GM21576 (cell line): Measurements from ENCODE around the gene NCKAP5.
A peak's percentile ranks its signal among the peaks of the same experiment; 100 is the strongest.

Experiments
- ATAC-seq: cut with Tn5 transposase; IDR thresholded peaks from one replicate; pipeline ENCODE4 v1.9.1; 2021; ENCODE audit warnings: mild to moderate bottlenecking, moderate library complexity; ENCODE audit not compliant: unreplicated experiment

Gene NCKAP5

DNA sequence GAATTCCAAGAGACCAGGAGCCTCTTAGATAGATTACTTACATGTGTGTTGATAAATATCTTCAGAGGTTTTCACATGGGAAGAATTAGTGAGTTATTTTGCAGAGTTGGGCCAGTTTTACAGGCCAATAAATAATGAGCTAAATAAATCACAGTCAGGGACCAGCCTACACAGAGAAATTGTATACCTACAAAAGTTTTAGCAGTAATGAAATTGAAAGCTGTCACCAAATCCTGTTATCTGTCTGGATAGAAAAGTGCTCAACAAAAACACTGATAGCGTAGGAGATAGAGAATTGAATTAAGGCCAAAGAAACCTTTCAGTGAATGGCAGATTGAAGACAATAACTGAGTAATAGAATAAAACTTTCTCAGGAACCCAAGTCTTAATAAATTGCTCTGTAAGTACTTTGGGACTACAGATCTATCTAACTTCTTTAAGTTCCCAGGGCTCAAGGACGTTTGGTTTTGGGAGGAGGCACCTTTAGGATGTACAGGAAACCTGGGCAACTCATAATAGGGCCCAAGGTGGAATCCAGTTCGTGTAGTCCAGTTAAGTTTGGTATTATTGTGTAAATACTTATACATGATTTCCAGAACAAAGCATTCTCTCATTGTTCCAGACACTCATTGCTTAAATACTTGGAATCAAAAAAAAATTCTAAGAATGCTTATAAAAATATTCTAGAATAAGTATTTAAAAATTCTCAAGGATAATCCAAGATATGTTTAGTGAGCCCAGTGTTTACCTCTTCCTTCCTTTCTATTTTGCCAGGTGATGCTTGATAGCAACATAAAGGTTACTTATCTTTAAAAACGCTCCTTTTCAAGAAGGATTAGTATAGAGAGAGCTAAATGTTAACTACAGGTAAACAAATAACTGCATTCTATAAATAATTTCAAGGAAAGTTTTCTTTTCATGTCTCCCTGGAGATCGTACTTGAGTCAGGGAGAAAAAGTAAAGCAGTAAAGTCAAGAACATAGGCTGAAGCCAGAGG is 134.5 kb downstream of the NCKAP5 start:
- no peak for ATAC-seq

DNA sequence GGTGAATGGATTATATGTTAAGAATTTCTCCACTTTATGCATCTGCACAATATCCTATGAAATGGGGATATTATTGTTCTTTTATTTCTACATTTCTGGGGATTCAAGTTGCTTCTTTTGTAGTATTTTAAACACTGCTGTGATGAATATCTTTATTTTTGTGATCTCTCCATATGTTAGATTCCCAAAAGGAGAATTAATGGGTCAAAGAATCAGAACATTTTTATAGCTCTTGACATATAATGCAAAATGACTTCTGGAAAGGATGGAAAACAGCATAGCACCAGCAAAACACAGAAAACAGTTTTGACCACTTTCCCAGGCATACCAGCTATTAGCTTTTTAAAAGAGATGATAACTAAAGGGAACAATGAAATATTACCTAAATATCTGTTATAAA is 135.5 kb downstream of the NCKAP5 start:
- ATAC-seq, result no peak

DNA sequence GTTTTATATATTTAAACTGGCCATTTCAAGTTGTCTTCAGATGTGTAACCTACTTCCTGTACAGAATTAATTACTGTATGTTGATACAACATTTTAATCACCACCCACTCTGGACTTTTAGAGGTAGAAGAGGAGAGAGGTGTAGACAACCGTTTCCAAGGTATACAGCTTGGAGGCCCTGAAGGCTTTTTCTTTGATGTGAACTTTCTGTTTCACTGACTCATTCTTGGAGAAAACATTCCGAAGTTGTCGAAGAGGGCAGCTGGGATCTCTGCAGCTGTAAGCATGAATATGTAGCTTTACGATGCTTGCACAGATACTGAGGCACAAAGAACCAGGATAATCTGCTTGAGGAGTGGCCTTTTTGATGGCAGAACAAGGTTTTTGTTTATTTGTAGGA is 137.0 kb downstream of the NCKAP5 start:
- ATAC-seq, result no peak

DNA sequence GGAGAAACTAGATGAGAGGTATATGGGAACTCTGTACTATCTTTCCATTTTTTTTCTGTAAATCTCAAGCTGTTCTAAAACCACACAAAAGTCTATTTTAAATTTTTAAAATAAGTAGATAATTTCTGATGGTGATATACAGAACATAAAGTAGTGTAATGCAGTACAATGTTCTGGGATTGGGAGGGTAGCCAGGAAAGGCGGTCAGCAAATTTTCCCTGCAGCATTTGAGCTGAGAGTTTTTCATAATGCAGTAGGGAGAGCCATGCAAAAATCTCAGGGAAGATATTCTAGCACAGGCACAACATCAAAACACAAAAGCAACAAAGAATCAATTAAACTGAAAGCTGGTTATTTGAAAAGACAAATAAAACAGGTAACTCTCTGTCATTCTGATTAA is 141.5 kb downstream of the NCKAP5 start:
- no peak for ATAC-seq

DNA sequence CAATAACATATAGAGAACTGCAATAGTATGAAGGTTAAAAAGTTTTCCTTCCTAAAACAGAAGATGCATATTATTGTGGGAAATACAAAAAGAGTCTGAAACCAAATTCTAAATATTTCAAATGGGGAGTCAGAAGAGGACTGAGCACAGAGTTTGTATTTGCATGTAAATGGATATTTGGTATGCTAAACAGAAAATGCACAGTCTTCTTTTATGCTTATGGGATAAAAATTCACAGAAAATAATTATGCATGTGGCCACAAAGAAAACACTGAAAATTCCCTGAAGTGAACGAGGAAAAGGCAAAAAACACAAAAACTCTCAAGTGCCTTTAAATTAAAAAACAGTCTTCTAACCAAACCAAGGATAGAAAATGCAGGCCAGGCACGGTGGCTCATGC is 142.7 kb downstream of the NCKAP5 start:
- ATAC-seq, result no peak

DNA sequence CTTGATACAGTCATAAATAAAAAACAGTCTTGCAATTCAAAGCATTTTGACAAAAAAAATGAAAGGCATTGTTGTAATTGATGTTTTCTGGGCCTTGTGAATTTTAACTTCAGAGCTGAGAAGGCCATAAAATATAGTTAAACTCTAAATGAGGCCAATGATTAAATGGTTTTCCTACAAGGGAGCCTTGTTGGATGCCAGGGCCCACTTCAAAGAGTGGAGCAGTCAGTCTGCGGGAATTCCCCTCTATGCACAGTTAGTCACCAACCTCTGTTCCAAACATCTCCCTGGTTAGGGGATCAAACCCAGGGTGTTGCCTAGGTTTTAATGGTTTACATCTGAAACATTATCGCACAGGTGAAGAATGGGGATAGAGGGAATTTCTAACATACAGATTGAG is 143.4 kb downstream of the NCKAP5 start:
- ATAC-seq, result no peak

DNA sequence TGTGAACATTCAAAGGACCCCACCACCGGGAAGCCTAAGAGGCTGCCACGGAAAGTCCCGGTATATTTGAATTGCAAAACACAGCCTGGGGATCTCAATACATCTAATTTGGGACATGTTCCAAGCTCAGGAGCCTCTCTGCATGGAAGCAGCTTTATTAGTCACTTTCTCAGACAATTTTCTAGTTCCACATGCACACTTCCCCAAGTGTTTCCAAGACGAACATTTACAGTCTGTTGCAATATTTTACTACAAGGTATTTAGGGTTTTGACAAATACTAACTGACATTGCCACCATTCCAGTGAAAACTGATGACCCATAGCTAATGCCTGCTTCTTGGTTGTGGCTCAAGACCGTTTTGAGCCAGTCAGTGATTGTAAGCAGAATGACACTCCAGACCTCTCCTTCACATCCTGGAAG is 145.3 kb downstream of the NCKAP5 start:
- ATAC-seq, result no peak

DNA sequence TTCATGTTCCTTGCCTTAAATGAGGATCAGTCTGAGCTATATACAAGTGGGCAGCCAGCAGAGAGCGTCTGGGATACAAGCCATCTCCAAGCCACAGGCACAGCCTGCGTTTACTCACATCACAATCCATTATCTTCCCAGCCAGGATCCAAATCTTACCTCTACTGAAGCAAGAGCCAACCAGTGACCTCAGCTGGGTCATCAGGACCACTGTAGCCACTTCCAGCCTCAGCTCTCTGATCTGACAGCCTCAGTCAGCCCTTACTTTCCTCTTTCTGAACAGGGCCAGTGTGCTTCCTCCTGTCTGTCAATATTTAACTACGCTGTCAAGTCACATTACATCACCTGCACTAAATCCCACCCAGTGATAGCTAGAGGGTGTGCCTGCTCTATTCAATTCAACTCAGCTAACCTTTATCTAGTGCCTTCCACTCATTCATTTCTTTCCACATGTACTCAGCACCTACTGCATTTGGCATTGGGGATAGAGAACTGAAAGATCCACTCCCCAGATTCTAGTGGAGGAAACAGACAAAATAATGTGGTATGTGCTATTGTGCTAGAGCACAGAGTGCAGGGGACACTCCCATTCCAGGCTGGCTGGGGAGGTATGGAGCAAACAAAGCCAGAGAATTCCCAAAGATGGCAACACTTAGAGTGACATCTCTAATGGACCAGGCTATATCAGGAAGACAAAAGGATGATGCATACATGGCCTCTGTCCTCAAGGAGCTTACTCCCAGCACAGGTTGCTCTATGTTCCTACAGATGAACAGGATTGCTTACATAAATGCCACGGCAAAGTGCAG is 146.5 kb downstream of the NCKAP5 start:
- ATAC-seq, result peak; percentile 77

DNA sequence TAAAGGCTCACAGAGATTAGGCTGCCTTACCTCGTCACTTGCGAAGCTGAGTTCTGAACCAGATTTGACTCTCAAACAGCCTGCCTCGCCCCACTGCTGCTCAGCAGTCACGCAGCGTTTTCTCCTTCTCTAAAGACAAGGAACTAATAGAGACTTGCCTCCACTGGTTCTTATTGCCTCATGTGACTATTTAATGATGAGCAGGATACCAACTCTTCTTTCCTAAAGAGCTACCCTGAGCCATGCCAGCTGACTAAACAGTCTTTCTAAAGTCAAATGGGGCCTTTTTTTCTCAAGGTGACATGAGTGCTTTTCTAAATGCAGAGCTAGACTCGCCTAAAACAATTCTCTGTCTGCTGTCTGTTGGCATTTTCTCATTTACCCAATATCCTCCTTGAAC is 147.5 kb downstream of the NCKAP5 start:
- ATAC-seq, result no peak

DNA sequence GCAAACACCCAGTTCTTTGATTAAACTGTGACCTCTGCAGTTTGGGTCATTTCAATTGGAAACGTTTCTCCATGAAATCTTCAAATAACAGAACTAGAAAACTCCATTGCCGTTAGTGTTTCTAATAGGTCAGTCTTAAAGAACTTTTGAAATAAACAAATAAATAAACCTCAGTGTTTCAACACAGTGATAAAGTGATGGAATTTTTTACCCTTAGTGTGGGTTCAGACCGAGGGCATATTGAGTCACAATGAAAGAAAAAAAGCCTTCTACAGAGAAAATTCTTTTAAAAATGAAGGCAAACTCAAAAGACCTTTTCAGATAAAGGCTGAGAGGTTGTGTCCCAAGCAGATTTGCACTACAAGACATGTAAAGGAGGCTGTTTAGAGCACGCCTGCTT is 149.6 kb downstream of the NCKAP5 start:
- ATAC-seq, result no peak

DNA sequence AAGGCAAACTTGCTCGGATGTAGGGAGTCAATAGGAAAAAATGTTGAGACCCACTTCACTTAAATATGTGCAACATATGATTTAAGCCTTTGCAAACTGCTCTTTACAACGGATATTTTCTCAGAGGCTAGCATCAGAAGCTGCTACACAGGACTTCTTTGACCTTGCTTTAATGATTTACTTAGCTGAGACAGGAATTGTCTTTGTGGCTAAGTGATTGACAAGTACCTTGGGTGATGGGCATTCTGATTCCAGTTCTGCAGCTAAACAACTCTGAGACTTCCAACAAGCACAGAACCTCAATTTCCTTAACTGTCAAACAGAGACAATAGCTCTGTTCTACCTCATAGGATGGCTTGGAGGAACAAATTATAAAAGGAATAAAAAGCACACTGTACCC is 150.2 kb downstream of the NCKAP5 start:
- ATAC-seq, result no peak

DNA sequence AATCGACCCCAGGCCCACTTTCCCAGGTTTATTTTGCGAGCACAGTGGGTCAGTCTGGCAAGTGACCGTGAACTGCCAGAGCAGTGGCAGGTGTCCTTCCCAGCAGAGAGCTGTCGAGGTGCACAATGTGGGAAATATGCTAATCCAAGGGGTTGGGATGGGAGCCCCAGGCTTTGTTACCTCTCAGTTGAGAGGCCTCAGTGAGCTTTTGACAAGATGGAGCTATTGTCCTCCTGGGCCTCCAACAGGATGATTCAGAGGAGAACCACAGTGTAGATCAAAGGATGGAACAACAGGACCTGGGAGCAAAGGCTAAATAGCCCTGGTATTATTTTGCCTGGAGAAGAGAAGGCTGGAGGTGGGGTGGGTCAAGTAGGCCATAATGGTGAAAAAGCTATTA is 150.8 kb downstream of the NCKAP5 start:
- ATAC-seq, result no peak

DNA sequence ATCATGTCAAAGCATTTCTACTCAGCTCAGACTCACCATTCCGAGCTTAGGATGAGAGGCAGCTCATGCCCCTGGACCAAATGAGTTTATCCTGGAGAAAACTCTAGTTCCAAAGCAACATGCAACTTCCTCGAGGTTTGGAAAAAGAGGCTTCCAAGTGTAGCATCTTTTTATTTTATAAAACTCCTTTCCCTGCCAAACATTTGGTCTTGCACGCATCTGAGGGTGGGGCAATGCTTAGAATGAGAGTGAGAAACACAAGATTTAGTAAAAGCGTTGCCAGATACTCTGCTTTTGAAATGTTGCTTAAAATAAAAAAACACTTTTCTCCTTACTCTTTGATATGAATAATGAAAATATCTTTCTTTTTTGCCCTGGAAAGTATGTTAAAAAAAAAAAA is 151.5 kb downstream of the NCKAP5 start:
- no peak for ATAC-seq

DNA sequence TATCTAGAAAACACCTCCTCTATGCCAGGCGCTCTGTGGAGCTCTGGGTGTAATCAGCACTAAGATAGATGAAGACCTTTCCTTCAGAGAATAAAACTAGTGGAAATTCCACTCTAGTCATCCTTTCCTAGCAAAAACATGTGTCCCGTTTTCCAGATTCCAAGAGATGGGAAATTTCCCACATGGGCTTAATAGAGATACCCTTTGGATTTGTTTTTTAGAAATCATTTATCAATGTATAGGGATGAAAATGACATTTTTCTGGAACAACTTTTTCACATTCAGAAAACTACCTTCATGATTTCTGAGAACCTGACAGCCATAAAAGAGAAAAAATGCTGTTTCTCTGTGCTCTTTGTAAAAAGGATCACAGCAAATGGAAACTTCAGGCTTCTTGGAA is 152.1 kb downstream of the NCKAP5 start:
- no peak for ATAC-seq

DNA sequence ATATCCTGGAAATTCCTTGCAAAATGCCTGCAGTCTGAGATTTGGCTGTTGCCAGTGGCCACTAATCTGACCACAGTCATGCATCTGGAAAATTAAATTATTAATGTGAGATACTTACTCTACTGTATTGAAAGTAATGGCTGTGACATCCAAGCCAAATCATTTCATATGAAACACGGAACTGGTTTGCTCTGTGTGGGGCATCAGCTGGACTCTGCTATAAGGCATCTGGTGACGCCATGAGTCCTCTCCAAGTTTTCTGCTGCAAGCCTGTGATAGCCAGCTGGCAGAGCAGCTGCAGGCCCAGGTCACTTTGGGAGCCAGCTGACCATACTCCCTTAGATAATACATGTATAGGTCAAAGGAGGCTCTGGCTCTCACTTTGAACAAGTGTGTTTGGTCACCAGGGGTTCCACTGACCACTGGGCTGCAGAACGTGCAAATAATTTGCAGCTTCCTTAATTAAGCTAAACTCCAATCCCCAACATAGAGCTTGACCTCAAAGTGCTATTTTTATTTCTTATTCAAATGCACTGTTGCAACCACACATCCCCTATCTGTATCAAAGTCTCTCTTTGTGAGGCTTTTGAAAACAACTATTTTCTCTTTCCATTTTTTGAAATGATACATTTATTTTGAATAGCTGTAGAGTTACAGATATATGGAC is 152.9 kb downstream of the NCKAP5 start:
- no peak for ATAC-seq

DNA sequence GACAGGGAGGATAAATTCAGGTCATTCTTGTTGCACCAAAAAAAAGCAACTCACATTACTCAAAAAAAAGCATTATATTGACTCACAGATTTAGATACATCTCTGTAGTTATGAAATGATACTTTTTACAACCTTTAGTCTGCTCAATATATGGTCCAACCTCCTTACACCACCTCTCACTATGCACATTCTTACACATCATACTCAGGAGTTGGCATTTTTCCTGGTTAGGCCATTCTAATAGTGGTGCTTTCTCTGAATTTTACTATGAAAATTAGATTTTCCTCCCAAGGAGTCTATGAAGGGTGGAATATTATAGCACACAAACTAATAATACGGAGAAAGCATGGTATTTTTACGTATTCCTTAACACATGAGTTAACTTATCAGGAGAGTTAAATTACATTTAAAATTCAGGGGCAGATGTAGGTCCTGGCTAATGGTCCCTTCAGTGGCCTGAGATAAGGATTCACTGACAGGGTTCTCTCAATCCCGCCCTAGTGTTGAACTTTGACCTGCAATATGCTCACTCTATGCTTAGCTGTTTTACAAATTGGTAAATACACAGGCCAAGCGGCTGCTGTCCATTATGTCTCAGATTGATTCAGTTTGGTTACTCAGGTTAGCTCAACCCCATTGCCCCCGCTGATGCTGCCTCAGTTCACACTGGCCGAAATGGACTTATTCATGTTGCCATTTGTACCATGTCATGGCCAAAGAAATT is 153.6 kb downstream of the NCKAP5 start:
- ATAC-seq, result no peak

DNA sequence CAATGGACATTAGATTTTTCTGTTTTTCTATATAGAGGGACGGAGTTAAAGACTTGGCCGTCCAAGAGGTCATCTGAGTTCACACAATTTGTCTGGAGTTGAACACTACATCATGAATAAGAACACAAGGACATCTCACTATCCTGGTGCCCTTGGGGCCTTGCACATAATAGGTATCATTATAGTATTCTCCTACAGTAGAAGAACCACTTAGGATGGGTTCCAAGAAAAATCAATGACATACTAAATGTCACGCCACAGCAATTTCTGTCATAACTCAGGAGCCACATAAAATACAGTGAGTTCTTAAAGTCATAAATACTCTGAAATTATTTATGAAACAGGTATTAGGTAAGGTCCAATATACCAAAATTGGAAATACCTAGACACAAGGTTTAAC is 154.4 kb downstream of the NCKAP5 start:
- no peak for ATAC-seq

DNA sequence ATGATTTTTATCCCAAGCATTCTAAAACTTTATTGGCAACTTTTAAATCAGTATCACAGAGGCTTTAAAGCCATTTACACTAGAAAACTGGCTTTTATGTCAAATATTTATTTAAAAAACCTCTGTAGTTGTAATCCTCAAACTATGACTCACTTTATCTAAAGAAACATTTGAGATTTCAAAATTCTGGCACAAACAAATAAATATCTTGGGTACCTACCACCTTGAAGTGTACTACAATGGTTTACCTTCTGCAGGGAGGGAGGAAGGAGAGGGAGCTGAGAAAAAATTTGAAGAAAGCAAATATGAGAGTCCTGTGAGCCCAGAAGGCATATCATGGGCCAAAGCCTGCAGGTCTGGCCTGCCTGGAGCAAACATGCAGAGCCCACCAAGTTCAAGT is 155.6 kb downstream of the NCKAP5 start:
- ATAC-seq, result no peak

DNA sequence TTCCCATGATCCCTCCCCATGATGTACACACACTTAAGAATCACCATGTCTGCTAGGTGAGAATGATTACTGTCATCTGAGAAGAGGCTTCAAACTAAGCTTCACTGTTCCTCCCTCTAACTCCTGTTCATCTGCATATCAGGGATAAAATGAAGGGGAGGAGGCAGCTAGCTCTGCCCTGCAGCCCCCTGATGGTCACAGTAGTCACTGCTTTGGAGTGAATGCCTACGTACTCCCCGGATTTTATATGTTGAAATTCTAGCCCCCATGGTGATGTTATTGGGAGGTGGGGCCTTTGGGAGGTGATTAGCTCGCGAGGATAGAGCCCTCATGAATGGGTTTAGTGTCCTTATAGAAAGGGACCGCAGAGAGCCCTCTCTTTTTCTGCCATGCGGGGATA is 156.4 kb downstream of the NCKAP5 start:
- no peak for ATAC-seq

DNA sequence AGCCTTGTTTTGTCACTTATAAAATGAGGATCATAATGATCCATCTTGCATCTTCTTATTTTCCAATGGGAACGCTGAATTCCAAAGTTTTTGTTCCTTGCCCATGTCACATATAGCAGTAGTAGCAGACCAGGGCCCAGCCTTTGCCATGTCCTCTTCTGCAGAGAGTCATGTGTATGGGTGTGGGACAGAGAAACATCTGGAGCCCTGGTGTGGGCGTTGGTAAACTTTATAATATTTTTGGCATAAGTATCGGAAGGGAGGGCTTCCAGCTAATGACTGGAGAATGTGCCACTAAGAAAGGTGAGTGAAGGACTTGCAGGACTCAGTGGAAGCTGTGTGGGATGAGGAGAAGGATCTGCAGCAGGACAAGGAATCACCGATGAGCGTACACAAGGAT is 157.2 kb downstream of the NCKAP5 start:
- no peak for ATAC-seq
